IPS-20b (cell line): ENCODE data around the gene ARHGAP26.

Source experiments
- H3K27ac ChIP-seq: one replicate; pipeline ENCODE4 v1.5.1; 2013; ENCODE audit warnings: low read length
- H3K27me3 ChIP-seq: 2 replicates; pipeline ENCODE4 v1.6.1; 2013; ENCODE audit warnings: mild to moderate bottlenecking, low read length, inconsistent platforms; ENCODE audit not compliant: insufficient read depth
- H3K36me3 ChIP-seq: 2 replicates; pipeline ENCODE4 v1.6.1; 2013; ENCODE audit warnings: low read depth, mild to moderate bottlenecking, inconsistent platforms, low read length, moderate library complexity; ENCODE audit not compliant: insufficient read depth
- H3K4me1 ChIP-seq: 2 replicates; pipeline ENCODE4 v1.6.1; 2013; ENCODE audit warnings: mild to moderate bottlenecking, control low read depth, inconsistent platforms, low read length, moderate library complexity; ENCODE audit not compliant: insufficient read depth
- H3K4me3 ChIP-seq: 2 replicates; pipeline ENCODE4 v1.5.1; 2013; ENCODE audit warnings: mild to moderate bottlenecking, low read length, inconsistent platforms
- H3K9ac ChIP-seq: 2 replicates; pipeline ENCODE4 v1.6.1; 2013; ENCODE audit warnings: low read depth, mild to moderate bottlenecking, inconsistent platforms, low read length, moderate library complexity
- H3K9me3 ChIP-seq: 2 replicates; pipeline ENCODE4 v1.6.1; 2013; ENCODE audit warnings: mild to moderate bottlenecking, low read depth, low read length, inconsistent platforms; ENCODE audit not compliant: insufficient read depth

Gene ARHGAP26

DNA sequence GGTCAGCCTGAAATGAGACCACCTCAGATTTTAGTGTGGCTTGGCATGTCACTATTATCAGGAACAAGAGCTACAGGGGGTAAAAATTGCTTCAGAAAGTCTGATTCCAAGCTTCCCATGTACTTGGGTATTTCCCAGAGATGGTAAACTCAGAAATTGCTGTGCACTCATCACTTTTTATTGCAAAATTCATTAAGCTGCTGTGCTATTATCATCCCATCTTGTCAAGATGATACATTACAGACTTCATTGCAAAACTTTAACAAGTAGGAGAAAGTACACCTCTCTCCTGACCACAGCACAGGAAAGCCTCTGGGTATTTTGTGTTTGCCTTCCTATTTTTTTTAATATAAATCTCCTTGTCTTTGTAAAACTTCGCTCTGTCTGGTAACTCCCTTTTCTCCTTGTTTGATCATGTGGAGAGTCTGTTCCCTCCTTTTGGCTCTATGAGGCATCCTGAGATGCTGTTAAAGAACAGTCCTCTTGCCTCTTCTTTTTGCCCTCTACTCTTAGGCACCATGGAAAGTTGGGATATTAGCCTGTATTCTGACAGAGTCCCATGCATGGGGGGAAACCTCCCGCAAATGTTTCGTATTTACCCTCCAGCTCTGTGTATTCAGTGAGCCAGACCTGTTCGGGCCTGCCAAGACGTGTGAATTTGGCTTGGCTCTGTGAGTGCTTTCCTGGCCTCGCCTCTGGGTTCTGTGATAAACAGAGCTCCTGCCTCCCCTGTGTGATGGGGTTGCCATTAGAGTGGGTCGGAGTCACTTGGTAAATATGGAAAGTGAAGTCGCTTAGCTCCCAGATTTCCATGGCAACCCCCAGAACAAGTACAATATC is 372.6 kb downstream of the ARHGAP26 start:
- no peaks in the 10 kb centered on the region for H3K36me3 ChIP-seq
- no peak overlapping the region for H3K27ac ChIP-seq
- H3K4me3 ChIP-seq: no peak overlapping the region
- H3K4me1 ChIP-seq: no peaks in the 10 kb centered on the region
- no peaks in the 10 kb centered on the region for H3K27me3 ChIP-seq
- H3K9ac ChIP-seq: no peak overlapping the region
- H3K9me3 ChIP-seq: no peaks in the 10 kb centered on the region

DNA sequence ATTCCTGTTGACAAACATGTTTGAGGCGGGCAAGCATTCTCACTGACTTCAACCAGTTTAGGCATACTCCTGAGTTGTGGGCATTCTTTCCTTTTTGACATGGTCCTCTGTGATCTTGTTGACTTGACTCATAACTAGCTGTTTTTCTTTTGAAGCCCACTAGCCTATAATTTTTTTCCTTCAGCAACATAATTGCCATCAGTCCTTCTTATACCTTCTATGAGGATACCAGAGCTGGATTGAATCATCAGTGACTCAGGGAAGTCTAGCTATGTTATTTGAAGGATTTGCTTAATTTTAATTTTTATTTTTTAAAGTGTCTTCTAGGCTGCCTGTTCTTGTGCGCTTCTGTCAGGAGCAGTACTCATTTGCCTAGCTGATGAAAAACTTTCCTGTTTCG is 373.8 kb downstream of the ARHGAP26 start:
- Histone ChIP-seq H3K36me3 (no peaks in the 10 kb centered on the region), H3K4me1 (no peaks in the 10 kb centered on the region), H3K27me3 (no peaks in the 10 kb centered on the region), H3K27ac (no peak overlapping the region), H3K9ac (no peak overlapping the region), H3K9me3 (no peaks in the 10 kb centered on the region), H3K4me3 (no peak overlapping the region)

DNA sequence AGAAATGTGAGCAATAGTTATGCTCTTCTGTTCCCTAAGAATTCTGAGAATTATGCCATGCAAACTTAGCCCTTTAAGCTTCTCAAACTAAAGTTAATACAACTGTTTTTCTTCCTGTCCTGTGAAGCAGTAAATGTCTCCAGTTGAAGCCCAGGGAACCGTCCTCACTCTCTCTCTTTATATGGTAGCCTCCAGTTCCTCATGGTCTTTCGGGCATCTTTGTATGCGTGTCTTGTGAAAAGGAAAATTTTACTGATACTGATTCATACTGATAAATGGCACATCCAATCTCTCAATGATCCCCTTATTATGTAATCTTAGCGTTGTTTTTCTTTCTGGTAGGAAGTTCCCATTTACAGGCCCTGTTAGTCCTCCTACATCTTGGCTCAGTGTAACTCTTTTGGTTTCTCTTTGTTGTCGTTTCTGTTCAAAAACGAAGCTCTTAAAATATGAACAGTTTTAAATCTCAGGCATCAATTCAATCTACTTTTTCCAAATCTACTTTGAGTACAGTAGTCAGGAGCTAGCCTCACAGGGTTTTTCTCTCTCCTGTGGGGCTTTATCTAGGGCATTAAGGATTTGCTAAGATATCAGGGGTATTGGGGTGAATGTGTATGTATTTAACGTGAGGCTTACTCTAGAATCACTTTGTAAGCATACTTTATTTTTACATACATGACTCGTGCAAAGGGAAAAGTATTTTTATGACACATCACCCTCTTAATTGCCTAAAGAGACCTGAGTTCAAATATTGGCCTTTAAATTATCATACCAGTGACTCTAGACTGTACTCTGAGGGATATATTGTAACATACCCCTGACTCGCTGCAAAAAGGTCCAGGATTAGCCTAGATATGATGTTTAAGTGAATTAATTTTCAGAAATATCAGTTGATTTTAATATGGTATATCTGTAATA is 375.3 kb downstream of the ARHGAP26 start:
- Histone ChIP-seq H3K27me3 (no peaks in the 10 kb centered on the region), H3K4me3 (no peak overlapping the region), H3K4me1 (no peaks in the 10 kb centered on the region), H3K9me3 (no peaks in the 10 kb centered on the region), H3K9ac (no peak overlapping the region), H3K27ac (no peak overlapping the region), H3K36me3 (peaks cover 5% of the 10 kb centered on the region; the same call in 1 of the 2 replicates)

DNA sequence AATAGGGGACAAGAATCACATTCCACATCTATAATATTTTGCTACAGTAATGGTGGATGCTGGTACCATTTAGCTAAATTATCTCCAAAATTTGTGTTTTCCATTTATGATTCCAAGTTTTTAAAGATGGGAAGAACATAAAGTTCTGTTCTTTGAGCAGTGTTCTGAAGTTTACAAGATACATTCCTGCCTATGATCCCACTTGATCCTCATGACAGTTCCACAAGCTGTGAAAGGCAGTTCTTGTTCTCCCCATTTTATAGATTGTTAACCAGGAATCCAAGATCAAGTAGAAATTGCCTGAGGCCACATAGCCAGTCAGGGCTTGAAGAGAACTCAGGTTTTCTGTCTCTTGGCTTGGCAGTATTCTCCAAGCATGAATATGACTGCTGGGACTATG is 376.0 kb downstream of the ARHGAP26 start:
- peaks cover 6% of the 10 kb centered on the region; the same call in 1 of the 2 replicates for H3K36me3 ChIP-seq
- no peak overlapping the region for H3K9ac ChIP-seq
- no peaks in the 10 kb centered on the region for H3K27me3 ChIP-seq
- no peak overlapping the region for H3K4me3 ChIP-seq
- H3K27ac ChIP-seq: no peak overlapping the region
- no peaks in the 10 kb centered on the region for H3K9me3 ChIP-seq
- H3K4me1 ChIP-seq: no peaks in the 10 kb centered on the region

DNA sequence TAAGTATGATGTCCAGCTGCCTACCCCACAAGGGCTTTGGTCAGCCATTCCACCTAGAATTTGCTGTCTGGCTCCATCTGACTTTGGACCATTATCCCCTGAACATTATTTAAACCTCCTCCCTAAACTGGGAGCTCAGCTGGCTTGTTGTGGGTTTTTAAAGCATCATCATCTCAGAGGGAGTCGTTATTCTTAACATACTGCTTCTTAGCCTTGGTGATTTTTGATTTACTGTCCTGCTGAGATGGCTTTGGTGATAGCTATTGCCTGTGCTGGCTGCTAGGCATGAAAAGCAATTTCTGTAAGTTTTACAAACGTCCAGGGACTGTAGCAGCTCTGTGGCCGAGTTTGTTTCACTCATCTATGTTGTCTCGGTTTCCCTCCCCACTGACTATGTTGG is 377.2 kb downstream of the ARHGAP26 start:
- Histone ChIP-seq H3K27ac (no peak overlapping the region), H3K36me3 (peaks cover 6% of the 10 kb centered on the region; the same call in 1 of the 2 replicates), H3K4me3 (no peak overlapping the region), H3K27me3 (no peaks in the 10 kb centered on the region), H3K9me3 (no peaks in the 10 kb centered on the region), H3K9ac (no peak overlapping the region), H3K4me1 (no peaks in the 10 kb centered on the region)

DNA sequence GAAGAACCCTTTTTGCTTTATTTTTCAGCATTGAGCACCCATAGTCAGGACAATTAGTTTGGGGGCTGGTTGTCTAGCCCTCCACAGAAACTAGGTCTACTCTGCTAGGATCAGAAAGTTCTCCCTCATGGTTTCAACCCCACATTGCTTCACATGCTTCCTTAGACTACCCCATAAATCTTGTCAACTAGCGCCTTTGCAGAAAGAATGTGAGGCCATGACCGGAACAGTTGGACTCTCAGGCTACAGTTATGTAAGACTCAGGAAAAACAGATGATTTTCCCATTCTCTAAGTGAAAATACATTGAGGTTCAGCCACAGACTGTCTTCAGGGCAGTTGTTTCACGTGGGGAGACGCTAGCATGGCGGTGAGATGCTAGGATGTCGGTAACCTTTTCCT is 377.7 kb downstream of the ARHGAP26 start:
- no peak overlapping the region for H3K27ac ChIP-seq
- H3K4me3 ChIP-seq: no peak overlapping the region
- H3K36me3 ChIP-seq: peaks cover 6% of the 10 kb centered on the region; the same call in 1 of the 2 replicates
- H3K9ac ChIP-seq: no peak overlapping the region
- H3K4me1 ChIP-seq: no peaks in the 10 kb centered on the region
- no peaks in the 10 kb centered on the region for H3K27me3 ChIP-seq
- no peaks in the 10 kb centered on the region for H3K9me3 ChIP-seq

DNA sequence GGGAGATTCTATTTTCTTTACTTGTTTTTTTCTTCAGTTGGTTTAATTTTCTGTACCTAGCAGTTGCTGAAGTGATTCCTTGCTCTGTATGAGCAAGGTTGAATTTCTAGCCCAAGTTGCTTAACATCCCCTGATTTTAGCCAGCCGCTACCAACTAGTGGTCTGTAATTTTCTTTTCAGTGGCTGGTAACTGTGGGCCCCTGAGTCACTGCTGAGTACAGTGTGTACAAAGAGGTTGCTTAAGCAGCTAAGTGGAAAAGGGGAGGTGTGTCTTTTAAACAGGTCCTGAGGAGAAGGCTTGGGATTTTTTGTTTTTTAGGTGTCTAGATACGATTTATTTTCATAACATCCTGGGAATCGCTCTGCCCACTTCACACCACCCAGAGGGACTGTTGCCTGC is 378.6 kb downstream of the ARHGAP26 start:
- Histone ChIP-seq H3K4me1 (no peaks in the 10 kb centered on the region), H3K27ac (no peak overlapping the region)

DNA sequence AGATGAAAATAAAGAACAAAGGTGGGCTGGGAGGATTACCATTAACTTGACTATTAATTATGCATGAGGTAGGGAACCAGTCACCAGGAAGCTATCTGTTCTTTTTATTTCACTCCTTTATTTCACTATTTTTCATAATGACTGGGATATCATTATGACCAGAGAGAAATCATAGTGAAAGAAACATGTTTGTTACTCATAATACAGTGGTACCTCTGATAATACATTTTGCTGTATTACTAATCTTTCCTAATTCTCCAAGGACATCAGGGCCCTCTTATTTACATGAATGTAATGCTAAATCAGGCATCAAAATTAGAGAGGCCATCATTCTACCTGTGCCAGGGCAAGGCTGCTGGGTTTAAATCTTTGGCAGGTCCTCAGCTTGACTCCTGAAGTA is 379.6 kb downstream of the ARHGAP26 start:
- Histone ChIP-seq H3K9ac (no peak overlapping the region), H3K4me1 (0 out of 2 replicates have a peak, but pooled peaks cover under 1% of the 10 kb centered on the region), H3K4me3 (no peak overlapping the region), H3K27me3 (no peaks in the 10 kb centered on the region), H3K36me3 (peaks cover 6% of the 10 kb centered on the region; the same call in 1 of the 2 replicates), H3K9me3 (no peaks in the 10 kb centered on the region), H3K27ac (no peak overlapping the region)

More for the DNA sequence above, 378.6 kb downstream of the ARHGAP26 start:
- peaks cover 6% of the 10 kb centered on the region; the same call in 1 of the 2 replicates for H3K36me3 ChIP-seq
- H3K27me3 ChIP-seq: no peaks in the 10 kb centered on the region
- no peak overlapping the region for H3K4me3 ChIP-seq
- no peaks in the 10 kb centered on the region for H3K9me3 ChIP-seq
- no peak overlapping the region for H3K9ac ChIP-seq

DNA sequence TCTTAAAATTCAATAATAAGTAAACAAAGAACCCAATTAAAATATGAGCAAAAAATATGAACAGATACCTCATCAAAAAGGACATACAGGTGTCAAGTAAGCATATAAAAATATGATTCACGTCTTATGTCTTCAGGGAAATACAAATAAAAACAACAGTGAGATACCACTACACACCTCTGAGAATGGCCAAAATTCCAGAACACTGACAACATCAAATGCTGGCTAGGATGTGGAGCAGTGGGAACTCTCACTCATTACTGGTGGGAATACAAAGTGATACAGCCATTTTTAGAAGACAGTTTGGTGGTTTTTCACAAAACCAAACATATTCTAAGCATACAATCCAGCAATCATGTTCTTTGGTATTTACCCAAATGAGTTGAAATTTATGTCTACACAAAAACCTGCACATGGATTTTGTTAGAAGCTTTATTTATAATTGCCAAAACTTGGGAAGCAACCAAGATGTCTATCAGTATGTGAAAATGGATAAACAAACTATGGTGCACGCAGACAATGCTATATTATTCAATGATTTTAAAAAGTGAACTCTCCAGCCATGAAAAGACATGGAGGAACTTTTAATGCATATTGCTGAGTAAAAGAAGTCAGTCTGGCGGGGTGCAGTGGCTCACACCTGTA is 381.0 kb downstream of the ARHGAP26 start:
- Histone ChIP-seq H3K27ac (no peak overlapping the region), H3K4me3 (no peak overlapping the region), H3K9ac (no peak overlapping the region)

DNA sequence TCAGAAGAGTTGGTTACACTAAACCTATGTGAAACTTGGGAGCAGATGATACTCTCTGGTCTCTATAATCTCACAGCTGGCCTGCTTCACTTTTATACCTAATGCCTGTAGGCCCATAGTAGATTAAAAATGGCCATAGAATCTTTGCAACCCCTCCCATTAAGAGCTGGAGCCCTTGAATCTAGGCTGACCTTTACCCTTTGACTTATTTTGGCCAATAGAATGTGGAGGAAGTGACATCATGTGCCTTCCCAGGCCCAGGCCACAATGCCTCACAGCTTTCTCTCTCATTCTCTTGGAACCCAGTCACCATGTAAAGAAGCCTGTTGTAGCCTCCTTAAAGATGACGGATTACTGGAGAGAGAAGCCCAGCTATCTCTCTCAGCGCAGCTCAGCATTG is 382.3 kb downstream of the ARHGAP26 start:
- H3K9me3 ChIP-seq: no peaks in the 10 kb centered on the region
- H3K4me3 ChIP-seq: no peak overlapping the region
- no peaks in the 10 kb centered on the region for H3K27me3 ChIP-seq
- 0 out of 2 replicates have a peak, but pooled peaks cover 5% of the 10 kb centered on the region for H3K4me1 ChIP-seq
- H3K36me3 ChIP-seq: peaks cover 6% of the 10 kb centered on the region; the same call in 1 of the 2 replicates
- no peak overlapping the region for H3K27ac ChIP-seq
- H3K9ac ChIP-seq: no peak overlapping the region

More for the DNA sequence above, 381.0 kb downstream of the ARHGAP26 start:
- 0 out of 2 replicates have a peak, but pooled peaks cover 5% of the 10 kb centered on the region for H3K4me1 ChIP-seq
- H3K9me3 ChIP-seq: no peaks in the 10 kb centered on the region
- H3K27me3 ChIP-seq: no peaks in the 10 kb centered on the region
- H3K36me3 ChIP-seq: peaks cover 6% of the 10 kb centered on the region; the same call in 1 of the 2 replicates
